Middle frontal gyrus (tissue), 1 donor: ENCODE measurements around the gene SPP2.

ENCODE experiments used
- DNase-seq: peaks from one replicate; pipeline ENCODE4 v3.0.0-alpha.2; 2015; ENCODE audit warnings: low spot score; ENCODE audit errors: extremely low spot score

Gene SPP2, protein sequence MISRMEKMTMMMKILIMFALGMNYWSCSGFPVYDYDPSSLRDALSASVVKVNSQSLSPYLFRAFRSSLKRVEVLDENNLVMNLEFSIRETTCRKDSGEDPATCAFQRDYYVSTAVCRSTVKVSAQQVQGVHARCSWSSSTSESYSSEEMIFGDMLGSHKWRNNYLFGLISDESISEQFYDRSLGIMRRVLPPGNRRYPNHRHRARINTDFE

DNA sequence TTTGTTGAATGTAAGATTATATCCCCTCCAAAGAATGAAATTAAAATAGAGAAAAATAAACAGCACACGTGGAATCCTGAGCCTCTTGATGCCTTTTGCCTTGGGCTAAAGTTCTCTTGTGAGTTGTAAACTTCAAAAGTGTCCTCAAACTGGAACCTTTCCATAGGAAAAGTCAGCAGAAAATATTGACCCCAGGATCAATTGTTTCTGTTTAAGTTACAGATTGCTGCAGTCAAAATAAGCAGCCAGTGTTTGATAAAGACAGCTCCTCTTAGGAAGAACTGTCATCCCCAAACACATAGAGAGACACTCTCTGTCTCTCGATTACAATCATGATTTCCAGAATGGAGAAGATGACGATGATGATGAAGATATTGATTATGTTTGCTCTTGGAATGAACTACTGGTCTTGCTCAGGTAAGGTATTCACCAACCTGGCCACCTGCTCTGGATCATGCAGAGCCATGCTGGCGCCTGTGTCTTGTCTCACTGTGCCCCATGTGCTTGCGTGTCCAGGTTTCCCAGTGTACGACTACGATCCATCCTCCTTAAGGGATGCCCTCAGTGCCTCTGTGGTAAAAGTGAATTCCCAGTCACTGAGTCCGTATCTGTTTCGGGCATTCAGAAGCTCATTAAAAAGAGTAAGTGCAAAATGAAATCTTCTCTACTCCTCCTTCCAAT is at the start of gene SPP2:
SPP2 (plus strand) TSS at position 248 of the 681 bp plus-strand sequence; CDS start at position 333, 85 bp downstream.
- DNase-seq: no peak

DNA sequence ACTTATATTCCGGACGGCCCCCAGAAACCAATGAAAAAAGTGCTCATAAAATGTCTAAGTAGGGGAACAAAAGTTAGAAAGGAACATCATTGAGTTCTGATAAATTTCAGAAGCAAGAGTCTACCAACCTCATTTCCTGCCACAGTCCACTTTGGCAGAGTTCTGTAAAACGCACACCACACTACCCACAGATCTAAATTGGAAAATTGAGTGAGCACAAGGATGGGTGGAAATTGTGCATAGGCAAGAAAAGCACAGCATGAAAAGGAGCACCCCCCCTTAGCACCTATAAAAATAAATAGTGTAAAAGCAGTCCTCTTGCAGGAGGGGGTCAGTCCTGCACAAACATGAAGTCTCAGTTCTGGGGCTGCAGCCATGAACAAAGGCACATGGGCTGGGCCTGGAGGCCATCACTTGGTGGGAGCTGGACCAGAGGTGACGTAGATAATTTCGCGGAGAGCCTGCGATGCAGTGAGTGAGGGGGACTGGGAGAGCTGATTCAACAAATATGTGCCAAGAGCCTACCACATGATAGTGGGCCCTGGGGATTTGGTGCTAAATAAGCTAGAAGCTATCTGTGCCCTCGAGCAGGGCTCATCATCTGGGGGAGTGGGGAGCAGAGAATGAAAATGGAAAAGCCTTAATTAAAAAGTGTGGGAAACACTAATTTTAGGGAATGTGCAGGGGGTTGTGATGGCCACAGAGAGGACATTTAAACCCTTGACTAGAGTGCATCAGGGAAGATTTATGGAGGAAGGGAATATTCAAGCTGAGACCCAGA is 48.9 kb upstream of the SPP2 start:
- DNase-seq: no peak

DNA sequence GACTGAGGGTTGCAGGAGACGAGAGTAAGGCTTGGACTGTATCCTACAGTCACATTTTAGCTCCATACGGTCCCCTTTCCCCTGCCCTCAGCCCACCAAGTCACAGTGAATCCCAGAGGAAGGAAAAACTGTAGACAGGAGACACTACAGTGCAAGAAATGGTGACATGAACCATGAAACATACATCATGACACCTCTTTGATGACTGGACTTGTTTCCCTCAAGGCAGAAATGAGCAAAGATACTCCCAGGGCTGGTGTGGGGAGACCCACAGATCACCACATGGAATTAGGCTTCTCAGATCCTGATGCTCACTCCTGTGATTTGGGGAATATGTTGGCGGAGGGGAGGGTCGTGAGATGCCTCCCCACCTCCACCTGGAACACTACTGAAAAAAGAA is 48.2 kb upstream of the SPP2 start:
- no peak for DNase-seq

DNA sequence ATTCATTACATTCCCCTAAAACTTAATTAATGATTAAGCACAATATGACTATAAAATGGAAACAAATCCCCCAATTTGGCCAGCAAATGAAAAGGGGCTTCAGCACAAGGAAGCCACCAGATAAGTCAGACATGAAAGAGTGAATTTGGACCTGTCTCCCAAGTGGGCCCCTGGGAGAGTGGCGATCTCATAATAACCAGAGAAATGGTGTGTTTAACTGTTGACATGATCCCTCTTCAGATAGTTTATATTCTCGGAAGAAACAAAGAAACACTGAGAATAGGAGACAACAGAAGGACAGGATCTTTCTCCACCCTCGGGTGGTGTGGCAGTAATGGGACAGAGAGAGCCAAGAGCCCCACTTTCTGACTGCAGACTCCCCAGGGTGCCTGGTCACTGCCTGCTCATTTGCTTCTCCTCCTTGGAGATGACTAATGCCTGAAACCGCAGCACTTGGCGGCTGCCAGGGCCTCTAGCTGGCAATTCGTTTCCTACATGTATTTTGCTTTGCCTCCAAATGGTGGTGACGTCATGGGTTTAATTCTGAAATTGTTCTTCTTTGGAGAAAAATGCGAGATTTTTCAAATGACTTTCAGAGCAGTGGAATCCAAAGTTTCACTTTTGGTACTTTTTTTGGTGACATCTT is 46.4 kb upstream of the SPP2 start:
- DNase-seq: peak; percentile 16

DNA sequence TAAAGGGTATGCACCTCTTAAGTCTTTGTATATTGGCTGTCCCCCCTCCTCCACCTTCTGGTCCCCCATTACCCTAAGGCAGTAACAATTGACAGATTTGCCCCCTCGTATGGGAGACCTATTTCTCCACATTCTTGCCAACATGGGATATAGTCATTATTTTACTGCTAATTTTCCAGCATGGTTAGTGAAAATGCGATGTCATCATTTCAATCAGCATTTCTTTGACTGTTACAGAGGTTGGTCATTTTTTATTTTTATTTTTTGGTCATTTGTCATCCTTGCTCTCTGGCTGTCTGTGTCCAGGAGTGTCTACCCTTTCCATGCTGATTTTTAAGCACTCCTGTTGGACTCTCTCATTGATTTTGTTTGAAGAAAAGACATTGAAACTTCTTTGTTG is 45.4 kb upstream of the SPP2 start:
- DNase-seq: no peak

DNA sequence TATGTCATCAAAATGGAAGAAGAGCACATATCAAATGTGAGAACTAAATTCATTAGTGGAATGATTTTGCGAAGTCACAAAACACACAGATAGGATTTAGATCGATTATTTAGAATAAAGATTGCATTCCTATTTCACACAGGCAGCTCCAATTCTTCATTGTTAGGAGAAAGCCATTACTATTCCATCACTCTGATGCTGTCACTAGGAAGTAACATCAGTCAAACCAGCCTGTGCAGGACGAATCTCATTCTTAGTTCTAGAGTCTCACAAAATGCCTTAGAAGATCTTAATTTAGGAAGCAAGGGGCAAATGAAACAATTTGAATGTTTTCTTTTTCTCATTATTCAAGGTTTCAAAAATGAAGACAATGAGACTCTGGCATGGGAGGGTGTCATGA is 44.0 kb upstream of the SPP2 start:
- no peak for DNase-seq

DNA sequence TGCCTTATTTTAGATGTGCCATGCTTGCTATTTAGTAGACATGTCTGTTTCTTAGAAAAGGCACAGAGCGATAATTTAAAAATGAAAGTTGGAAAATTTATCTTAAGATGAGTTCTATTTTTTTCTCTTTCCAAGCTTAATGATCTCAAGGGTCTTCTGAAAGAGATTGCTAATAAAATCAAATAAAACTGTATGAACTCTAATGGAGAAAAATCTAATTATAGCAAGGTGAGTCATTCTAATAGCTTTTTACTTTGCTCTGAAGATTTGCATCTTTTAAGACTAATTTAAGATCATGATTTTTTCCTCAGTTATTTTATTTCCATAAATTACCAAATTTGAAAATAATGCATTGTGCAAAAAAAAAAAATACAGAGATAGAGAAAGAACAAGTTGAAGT is 36.1 kb upstream of the SPP2 start:
- no peak for DNase-seq

DNA sequence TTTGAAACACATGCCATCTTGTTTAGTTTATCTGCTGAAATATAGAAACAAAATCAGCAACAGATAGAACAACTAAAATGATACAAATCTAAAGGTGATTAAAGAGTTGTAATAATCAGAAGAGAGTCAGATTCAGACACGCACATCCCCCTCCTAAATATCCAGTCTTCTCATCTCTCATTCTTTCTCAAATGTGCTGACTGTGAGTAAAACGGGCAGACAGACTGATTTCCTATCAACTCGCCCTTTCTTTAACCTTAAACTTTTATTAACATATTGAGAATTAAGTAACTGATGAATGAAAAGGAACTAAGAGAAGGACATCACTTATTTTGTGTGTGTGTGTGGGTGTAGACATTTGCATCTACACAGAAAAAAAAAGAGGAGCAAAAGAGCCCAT is 34.6 kb upstream of the SPP2 start:
- no peak for DNase-seq

DNA sequence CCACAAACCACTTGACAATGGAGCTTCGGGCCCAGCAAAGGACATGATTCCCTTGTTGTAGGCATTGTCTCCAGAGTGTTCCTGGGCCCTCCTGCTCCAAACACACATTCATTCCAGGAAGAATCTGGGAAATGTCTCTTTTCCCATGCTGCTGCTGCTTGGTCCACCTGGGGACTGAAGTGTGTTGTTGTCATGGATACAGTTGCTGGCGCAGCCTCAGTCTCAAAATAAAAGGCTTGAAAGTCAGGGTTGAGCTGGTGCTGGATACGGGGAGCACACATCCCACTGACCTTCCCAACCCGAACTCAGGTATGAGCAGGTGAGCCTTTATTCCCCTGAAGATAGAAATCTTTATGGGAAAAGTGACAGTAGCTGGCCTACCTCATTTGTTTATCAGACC is 30.6 kb upstream of the SPP2 start:
- DNase-seq: no peak

DNA sequence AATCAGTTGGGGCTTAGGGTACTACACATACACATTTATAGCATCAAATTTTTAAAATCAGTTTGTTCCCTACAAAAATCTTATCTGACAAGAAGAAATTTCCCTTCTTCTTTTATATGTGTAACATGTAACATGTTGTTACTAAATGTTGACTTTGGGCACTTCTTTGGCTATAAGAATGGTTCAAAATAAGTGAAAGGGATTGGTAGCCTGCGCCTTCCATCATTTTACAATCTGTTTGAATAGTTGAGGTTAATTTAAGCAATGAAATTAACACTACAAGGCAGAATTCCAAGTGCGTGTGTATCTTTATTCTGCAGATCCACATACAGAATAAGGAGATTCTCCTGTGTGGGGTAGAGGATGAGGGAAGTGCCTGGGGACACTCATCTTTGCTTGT is 30.2 kb upstream of the SPP2 start:
- no peak for DNase-seq

DNA sequence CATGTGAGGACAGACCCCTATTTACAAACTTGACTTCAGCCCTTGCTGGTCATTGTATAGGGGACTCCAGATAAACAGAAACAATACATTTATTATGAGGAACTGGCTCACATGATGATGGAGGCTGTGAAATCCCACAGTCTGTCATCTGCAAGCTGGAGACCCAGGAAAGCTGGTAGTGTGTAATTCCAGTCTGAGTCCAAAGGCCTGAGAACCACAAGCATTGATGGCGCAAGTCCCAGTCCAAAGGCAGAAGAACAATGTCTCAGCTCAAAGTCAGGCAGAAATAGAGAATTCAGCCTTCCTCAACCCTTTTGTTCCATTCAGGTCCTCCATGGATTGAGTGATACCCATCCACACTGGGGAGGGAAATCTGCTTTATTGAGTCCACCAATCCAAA is 28.1 kb upstream of the SPP2 start:
- no peak for DNase-seq

DNA sequence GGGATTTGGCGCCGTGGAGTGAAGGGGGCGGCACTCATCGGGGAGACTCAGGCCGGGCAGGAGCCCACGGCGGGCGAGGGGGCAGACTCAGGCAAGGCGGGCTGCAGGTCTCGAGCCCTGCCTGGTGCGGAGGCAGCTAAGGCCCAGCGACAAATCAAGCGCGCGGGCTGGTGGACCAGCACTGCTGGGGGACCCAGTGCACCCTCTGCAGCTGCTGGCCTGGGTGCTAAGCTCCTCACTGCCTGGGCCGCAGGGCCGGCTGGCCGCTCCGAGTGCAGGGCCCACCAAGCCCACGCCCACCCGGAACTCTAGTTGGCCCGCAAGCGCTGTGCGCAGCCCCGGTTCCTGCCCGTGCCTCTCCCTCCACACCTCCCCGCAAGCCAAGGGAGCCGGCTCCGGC is 26.2 kb upstream of the SPP2 start:
- no peak for DNase-seq

DNA sequence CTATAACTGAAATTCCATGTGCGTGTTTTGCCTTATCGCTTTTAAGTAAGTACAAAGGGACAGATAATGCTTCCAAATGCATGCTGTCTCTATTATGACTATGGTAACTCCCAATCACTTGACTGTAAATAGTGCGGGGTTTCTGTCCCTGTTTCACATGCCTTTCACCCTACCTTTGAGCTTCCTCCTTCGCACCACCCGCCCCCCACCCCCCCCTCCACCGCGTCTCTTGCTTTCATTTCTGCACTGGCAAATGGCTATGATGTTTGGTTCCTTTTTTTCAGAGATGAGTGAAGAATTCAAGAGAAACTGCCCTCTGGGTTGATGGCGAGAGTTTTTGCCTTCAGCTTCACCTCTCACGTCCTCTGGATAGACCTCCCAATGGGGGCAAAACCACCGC is 25.0 kb upstream of the SPP2 start:
- DNase-seq: no peak

DNA sequence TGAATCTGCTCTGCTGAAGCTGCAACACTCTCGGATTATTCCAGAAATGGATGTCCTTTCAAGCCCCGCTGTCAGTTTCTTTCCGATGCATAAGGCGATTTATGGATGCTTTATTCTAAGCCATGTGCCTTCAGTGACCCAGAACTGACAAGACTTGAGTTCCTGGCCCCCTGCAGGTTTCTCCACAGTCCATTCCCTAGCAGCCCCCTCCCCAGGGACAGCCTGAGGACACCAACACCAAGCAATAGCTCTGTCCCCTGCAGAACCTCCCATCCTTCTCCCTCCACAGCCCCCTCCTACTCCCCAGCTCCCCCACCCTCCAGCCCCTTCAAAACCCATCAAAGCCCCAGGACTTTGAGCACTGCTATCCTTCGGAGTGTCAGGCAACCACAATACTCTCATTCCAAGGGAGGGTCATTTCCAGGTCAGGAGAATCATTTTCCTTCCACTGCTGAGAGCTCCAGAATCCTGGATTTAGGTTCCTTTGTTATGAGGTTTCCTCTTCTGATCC is 24.6 kb upstream of the SPP2 start:
- DNase-seq: no peak

DNA sequence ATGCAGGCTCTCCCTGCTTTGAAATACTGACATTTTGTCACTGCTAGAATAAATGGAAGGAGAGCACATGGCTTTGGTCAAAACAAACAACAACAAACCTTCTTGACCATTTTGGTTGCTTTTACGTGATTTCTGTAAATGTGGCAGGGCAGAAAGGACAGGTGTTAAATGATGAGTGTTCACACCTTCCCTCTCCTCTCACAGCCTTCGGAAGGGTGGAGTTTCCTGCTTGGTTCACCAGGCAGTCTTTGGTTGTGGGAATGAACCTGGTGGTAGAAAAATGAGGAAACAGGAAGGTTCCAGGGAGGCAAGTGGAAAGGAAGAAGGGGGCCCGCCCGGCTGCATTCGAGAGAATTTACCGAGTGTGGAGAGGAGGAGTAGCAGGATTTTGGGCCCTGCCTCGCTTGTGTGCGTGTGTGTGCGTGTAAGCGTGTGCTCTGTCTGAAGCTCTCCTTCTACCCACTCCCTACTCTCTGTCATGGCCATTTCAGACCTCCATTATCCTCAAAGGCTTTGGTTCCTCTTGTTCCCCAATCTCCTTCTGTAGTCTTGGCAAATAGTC is 23.7 kb upstream of the SPP2 start:
- DNase-seq: no peak

DNA sequence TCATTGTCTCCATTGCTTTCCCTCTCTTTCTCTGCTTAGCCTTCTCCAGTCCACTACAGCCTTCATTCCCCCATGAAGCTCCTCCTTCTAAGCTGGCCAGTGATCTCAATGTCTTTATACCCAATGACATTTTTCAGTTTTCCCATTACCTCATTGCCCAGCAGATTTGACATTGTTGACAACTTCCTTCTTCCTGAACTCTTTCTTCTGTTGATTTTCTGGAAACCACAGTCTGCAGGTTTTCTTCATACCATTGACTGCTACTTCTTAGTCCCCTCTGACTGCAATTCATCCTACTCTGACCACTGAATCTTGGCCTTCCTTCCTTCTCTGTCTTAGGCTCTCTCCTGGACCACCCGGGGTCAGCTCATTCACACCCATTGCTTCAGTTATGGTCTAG is 22.9 kb upstream of the SPP2 start:
- no peak for DNase-seq

DNA sequence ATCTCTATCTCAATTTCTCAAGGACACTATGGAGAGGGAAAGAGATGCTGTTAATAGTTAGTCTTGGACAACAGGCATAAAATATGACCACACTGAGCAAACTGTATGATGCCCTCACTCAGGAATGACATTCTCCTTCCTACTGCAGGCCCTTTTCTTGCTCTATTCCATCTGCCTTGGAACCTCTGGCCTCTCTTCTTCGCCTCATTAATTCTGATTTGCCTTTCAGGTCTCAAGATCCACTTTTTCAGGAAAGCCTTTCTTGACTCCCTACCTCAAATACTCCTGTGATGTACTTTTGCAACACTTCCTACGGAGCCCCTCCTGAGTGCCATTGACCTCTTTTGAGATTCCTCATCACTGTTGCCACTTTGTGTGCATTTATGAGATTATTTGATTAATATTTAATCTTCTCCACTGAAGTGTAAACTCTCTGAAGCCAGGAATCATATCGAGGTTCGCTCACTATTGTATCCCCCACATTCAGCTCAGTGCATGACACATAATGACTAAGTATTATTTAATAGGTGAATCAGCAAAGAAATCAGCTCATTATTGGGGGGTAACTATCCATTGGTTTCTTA is 21.3 kb upstream of the SPP2 start:
- DNase-seq: no peak

DNA sequence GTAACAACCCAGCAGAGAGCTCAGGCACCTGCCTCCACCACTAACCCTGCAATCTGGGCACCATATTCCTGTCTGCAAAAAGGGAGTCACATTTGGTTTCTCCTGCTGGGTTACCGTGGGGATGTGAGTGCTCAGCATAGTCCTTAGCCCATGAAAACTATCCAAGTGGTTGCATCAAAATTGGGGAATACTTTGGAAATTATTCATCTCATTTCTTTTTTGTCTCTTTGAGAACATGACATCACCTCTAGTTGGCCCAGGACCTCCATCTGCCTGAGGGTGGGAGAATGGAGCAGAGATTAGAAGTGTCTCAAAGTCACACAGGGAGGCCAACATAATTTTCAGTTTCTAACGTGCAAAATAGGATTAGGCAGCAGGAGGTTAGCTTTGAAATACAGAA is 19.3 kb upstream of the SPP2 start:
- DNase-seq: no peak

DNA sequence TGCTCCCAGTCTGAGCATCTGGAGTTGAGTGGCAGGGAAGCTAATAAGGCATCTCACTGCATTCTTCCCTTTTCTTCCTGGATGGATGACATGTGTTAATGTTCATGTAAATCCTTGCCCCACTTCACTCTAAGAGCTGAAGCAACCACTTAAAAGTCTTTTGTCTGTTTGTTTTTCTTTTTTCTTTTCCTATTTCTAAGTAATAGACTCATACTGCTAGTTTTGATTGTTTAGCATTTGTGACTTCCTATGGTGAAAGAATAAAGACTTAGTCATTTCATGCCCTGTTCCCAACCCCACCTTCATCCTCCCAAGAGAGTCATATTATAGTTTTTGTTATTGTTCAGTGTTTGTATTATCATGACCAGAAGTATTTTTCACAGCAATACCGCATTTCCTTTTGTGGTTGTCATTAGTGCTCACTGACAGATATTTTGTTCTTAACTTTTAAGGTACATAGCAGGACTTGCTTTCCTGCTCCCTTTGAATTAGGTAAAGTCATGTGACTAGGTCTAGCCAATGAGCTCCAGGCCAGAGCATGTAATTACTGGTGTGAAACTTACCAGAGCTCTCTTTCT is 18.1 kb upstream of the SPP2 start:
- DNase-seq: no peak

DNA sequence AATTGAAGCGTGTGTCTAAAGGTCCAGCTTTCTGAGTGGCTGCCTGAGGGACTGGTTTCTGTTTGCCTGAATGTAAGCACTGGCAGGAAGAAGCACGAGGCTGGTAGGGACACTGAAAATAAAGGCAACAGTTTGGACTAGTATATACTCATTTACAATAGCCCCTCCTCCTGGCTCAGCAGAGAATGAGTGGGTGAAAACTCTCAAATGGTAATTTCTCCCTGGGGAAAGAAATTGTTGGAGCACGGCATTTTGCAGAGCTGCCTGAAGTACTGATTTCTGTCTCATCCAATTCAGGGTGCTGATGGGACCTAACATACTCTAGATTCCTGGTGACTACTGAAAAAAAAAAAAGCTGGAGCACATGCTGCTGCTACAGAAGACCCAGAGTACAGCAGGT is 17.3 kb upstream of the SPP2 start:
- DNase-seq: no peak

DNA sequence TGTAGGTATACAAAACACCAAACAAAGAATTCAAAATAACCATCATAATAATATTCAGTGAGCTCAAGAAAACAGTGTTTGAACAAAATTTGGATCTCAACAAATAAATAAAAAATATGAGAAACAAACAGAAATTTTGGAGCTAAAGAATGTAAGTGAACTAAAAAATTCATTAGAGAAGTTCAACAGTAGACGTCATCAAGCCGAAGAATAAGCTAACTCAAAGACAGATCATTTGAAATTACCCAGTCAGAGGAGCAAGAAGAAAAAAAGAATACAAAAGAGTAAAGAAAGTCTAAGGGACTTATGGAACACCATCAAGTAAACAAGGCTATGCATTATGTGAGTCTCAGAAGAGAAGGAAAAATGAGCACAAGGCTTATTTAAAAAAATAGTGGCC is 16.6 kb upstream of the SPP2 start:
- no peak for DNase-seq
